GM21723 (cell line): ENCODE measurements around the gene MBOAT2.
"Not testable (repeated sequence)": the region's sequence is repeated elsewhere in the genome, so short reads cannot be mapped to it uniquely, and the experiment has no call there.

Experiments
- ATAC-seq: cut with Tn5 transposase; IDR thresholded peaks from one replicate; pipeline ENCODE4 v1.9.1; 2021; ENCODE audit warnings: mild to moderate bottlenecking, moderate library complexity; ENCODE audit not compliant: unreplicated experiment

Gene MBOAT2

DNA sequence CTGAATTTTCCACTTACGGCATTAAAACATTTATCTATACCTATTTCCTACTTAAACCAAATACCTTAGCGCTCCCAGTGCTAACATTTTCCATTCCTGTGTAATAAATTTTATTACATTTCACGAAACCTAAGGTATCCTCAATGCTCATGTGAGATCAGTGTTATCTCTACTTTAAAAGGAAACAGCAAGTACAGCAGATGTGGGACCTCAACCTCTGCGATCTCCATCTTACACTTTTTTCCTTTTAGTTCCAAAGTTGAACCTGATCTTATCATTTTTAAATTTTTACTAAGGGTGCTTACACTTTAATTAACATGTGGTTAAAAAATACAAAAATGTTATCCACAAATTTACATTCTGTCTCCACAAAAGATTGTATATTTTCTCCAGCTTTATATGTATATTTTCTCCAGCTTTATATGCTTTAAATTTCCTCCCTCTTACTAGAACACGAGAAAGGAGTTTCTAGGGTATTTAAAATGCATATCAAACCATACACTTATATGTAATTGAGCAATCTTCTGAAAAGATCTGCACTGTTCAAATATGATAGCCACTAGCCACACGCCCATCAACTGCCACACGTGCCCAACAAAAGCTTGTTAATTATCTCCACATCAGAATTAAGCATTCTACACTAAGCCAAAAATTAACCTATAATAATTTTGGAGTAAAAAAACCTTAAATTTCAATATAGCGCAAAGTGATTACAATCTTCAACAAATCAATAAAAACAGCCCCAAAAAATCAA lies 38.1 kb downstream of the MBOAT2 start:
- no peak for ATAC-seq

DNA sequence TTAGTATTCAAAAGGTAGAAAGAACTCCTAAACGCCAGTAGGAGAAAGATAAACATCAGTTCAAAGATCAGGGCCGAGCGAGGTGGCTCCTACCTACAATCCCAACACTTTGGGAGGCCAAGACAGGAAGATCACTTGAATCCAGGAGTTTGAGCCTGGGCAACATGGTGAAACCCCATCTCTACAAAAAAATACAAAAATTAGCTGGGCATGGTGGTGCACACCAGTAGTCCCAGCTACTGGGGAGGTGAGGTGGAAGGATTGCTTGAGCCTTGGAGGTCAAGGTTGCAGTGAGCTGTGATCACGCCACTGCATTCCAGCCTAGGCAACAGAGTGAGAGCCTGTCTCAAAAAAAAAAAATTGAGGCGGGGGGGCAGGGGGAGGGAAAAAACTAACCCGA lies 40.6 kb downstream of the MBOAT2 start:
- no peak for ATAC-seq

DNA sequence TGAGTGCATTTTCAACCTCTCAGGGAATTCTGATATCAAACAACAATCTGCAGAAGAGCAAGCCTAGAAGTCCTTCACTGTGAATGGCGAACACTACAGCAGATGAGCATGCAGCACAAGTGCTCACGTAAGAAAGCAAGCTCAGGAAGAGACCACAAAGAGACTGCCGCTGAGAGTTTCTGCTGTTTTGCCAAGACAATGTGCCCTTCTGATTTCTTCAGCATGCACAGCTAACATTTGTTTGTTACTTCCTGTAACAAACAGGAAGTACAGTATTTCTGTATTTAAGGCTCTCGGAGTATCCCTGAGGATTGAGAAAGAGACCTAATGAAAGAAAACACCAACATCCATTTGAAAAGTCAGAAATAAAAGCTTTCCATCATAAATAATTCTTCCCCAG lies 45.9 kb downstream of the MBOAT2 start:
- ATAC-seq = no peak

DNA sequence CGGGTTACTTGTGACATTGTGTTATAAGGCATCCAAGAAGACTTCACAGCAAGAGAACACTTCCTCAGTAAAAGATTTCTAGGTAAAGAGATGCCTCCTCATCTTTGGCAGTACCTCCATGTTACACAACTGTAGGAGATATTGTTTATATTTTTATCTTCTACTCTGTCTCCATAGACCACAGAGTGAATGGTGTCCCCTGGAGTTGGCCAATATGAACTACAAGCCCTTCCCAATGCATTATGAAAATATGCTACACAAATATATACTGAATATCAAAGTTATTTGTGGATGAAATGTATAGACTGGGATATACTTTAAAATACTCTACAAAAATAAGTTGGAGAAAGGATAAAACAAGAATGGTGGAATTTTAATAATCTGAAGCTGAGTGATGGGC lies 46.7 kb downstream of the MBOAT2 start:
- no peak for ATAC-seq

DNA sequence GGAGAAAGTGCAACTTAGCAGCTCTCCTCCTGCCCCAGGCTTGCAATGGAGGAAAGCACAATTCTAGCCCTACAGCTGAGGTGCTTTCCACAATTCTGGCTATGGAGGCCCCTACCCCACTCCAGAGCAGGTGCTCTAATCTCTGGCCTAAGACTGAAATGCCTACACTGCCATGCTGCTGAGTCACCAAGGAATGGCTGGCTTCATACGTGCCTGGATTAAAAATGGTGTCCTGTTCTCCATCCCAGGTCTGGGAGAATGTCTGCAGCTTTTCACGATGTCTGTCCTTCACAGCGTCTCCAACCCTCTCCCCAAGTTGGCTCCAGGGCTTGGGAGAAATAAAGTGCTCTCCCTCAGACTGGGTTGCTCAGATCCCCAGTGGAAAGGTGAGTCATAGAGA lies 48.5 kb downstream of the MBOAT2 start:
- no peak for ATAC-seq

DNA sequence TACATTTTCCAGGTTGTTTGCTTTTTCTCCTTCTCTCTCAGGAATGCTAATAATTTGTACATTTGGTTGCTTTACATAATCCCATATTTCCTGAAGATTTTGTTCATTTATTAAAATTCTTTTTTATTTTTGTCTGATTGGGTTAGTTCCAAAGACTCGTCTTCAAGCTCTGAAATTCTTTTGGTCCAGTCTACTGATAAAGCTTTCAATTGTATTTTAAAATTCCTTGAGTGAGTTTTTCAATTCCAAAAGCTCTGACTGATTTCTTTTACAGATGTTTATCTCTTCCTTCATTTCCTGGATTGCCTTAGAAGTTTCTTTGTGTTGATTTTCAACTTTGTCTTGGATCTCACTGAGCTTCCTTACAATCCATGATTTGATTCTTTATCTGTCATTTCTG lies 50.0 kb downstream of the MBOAT2 start:
- ATAC-seq = no peak

DNA sequence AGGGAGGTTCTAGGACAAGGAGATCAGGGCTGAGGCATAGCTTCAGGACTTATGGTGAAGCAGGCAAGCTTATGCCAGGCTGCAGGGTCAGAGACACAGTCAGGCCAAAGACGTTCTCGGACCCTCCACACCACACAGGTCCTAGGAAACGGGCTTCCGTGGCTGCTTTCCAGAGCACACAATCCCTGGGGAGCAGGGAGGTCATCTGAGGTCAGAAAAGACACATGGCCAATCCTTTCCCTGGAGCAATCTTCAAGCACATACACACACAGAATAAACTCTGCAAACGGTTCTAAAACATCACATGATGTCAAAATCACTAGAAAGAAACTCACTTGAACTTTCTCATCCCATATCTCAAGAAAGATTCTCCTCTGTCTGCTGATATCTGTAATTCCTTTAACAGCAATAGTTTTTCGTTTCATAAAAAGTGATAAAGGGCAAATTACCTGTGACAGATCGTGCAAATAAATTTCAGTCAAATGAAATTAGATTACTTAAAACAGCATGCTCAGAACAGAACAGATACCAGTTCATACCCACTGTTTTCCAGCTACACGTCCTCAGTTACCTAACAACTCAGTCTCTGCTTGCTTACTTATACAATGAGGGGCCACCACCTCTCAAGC lies 63.9 kb downstream of the MBOAT2 start:
- ATAC-seq = no peak

DNA sequence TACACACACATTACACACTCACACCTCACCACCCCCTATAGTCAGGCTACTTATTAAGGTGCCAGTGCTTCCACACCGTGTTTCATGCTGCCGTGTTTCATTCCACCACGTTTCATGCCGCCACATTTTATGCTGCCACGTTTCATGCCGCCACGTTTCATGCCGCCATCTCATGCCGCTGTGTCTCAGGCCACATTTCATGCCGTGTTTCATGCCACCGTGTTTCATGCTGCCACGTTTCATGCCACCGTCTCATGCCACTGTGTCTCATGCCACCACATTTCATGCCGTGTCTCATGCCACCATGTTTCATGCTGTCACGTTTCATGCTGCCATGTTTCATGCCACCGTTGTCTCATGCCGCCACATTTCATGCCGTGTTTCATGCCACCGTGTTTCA lies 65.1 kb downstream of the MBOAT2 start:
- no peak for ATAC-seq

DNA sequence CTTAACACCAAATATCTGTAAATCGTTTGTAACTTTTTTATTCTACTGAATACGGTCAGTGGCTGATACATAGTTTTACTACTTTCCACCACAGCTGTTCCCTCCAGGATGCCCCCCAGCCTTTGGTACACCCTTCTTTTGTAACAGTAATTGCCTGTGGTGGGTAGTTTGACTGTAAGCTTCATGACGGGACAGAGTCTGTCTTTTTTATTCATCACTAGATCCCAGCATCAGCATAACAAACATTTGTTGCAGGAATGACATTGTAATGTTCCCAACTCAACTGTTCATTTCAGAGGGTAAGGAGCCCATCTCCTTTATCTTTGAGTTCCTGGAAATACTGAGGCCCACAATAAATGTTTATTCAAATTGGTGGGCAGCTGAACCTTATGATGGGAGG lies 67.5 kb downstream of the MBOAT2 start:
- no peak for ATAC-seq

DNA sequence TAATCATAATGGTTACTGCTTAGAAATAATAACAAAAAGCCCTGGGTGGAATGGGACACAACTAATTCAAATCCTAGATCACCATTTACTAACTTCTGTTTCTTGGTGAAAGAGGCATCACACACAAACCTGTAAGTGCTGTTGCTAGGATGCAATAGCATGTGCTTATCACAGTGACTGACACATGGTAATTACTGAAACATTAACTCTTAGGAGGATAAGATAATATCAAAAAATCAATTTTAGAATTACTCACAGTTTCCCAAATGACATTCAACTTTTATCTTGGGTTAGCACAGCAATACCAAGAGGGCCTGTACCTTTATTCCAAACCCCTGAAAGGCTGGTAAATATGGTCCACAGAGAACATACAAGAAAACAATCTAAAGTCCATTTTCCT lies 69.1 kb downstream of the MBOAT2 start:
- ATAC-seq = no peak

DNA sequence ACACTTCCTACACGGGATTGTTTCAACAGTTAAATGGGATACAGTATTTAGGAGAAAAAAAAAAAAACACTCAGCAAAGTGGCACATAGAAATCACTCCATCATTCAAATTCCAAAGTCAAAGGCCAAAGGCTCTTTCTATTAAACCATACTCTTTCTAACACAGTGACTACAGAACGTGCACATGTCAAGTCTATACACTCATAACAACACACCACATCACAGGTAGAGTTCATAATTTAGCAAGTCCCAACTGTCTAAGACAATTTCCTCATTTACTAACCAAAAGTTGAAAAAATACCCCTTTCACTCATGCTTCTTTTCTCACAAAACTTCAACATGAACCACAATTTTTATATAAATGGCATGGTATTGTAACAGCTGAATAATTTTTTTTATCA lies 70.8 kb downstream of the MBOAT2 start:
- ATAC-seq = no peak

DNA sequence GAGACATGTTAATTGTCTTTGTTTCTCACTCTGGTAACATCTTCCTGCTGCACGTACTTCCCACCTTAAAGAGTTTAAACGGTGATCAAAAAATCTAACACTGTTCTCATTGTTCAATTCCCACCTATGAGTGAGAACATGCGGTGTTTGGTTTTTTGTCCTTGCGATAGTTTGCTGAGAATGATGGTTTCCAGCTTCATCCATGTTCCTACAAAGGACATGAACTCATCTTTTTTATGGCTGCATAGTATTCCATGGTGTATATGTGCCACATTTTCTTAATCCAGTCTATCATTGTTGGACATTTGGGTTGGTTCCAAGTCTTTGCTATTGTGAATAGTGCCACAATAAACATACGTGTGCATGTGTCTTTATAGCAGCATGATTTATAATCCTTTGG lies 73.3 kb downstream of the MBOAT2 start:
- ATAC-seq = not testable (repeated sequence)

DNA sequence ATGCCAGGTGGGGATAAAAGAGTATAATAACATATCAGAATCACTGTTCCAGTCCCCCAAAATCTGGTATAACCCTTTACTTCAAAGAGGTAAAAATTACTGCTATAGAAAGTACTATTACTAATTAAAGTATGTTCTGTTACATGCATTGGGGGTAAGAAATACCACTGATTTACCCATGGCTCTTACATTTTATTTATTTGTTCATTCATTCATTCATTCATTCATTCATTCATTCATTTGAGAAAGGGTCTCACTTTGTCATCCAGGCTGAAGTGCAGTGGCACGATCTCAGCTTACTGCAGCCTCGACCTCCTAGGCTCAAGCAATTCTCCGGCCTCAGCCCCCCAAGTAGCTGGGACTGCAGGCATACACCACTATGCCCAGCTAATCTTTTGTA lies 74.4 kb downstream of the MBOAT2 start:
- ATAC-seq = no peak

DNA sequence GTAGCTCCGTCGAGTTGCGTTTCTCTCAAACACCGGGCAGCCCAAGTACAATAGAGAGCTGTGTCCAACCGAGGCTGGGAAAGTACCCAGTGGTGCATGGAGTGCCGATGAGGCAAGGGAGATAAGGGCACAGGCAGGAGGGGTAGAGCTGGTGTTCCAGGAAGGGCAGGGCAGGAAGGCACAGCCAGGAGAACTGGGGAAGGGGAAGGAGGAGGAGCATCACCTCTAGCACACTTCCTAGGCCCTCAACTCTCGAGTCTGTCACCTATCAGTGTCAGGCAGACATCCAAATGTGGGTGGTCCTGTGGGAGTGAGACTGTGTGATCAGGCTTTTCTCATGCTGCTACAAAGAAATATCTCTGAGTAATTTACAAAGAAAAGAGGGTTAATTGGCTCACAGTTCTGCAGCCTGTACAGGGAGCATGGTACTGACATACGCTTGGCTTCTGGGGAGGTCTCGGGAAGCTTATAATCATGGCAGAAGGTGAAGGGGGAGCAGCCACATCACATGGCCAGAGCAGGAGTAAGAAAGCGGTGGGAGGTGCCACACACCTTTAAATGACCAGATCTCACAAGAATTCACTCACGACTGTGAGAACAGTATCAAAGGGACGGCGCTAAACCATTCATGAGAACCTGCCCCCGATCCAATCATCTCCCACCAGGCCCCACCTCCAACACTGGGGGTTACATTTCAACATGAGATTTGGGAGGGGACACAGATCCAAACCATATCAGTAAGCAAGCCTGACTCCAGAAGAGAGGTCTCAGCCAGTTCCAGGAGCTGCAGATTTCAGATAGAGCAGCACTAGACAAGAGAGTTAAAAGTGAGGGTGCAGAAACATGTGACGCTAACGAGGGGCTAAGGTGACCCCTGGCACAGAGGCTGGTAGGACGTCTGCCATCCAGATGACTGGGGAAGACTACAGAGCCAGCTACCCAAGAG lies 75.7 kb downstream of the MBOAT2 start:
- no peak for ATAC-seq

DNA sequence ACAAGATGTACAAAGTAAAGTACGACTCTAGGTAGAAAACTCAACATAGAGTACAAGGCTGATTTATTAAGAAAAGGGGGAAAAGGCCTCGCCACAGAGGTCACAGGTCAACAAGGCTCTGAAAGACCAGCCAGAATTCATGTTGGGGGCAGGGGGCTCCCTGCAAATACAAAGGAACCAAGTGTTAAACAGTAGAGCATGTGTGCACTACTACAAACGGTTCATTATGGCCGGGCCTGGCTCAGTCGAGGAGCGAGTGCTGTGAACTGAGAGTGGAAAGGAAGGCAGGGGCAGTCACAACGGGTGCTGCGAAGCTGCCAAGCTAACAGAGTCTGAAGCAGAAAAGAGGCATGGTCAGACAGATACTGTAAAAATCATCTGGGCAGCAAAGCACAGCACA lies 77.1 kb downstream of the MBOAT2 start:
- ATAC-seq = no peak

DNA sequence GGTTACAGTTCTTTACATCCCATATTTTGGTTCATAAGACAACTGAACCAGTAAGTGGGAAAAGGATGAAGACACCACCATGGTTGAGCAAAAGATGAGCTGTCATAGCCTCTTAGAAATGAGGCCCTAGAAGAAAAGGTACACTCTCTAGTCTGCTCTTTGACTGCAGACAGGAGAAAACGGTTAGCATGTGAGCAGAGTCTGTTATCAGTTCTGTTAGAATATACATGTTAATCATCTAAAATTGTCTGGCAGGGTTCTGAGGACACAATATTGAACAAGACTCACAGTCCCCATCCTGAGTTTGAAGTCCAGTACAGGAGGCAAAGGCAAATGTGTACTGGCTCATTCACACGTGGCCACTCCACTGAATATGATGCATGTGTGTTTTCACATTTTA lies 78.1 kb downstream of the MBOAT2 start:
- no peak for ATAC-seq

DNA sequence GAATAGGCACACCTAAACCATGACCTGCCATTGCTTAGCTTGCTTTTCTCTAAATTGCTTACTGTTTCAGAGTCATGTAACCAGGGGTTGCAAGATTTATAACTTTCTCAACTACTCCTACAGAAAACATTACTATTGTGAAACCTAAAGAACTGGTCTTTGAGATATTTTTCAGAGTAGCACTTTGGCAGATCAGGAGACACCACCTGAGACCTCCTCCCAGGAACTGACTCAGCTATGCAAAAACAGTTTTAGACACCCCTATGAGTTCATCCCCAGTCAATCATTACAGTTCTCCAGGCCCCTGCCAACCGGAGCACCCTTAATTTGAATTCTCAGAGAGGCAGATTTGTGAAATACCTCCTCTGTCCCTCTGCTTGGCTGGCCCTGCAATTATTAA lies 80.3 kb downstream of the MBOAT2 start:
- ATAC-seq = no peak

DNA sequence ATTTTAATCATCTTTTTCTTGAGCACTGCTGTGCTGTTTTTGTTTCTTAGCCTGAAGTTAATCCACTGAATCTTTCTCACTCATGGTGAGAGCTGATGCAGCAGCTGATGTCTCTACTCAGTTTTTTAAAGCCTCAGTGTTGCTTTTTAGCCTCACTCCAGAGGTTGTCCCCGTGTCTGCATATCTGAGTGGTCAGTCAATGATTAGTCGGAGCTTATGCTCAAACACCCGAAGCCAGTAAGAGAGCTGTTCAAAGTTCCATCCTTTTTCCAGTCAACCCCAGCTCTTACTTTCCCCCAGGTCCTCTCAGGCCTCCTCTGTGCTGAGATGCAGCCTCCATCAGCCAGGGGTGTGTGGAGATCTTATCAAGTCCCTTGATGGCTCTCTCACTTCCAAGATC lies 81.1 kb downstream of the MBOAT2 start:
- no peak for ATAC-seq

DNA sequence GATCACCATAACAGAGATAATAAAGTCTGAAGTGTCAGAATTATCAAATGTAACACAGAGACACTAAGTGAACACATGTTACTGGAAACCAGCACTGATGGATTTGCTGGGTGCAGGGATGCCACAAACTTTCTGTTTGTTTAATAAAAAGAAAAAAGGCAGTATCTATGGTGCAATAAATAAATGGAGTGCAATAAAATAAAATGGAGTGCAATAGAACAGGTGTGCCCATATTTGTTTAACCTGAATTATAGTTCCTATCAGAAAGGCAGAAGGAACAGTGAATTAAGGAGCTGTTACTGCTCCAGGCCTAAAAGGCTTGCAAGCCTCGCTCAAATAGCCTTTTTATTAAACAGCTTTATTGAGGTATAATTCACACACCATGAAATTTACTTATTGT lies 85.1 kb downstream of the MBOAT2 start:
- no peak for ATAC-seq

DNA sequence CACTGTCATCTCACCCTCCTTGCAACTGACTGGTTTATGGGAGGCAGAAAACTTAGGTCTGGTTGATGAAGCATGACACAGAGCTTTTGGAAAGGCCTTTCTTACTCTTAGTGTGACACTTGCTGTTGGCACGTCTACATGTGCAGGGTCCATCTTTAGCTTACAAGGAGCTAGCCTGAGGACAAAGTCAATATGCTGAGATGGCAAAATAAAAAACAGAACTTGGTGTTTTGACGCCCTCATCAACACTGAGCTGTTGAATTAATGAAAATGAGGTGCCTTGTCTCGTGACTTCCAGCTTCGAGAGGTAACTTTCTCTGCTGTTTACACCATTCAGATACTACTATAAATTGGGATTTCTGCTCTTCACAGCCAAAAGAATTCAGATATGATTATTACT lies 87.5 kb downstream of the MBOAT2 start:
- ATAC-seq = no peak

DNA sequence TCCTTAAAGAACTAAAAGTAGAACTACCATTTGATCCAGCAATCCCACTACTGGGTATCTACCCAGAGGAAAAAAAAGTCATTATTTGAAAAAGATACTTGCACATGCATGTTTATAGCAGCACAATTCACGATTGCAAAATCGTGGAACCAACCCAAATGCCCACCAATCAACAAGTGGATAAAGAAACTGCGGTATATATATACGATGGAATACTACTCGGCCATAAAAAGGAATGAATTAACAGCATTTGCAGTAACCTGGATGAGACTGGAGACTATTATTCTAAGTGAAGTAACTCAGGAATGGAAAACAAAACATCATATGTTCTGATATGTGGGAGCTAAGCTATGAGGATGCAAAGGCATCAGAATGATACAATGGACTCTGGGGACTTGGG lies 89.7 kb downstream of the MBOAT2 start:
- ATAC-seq = not testable (repeated sequence)

DNA sequence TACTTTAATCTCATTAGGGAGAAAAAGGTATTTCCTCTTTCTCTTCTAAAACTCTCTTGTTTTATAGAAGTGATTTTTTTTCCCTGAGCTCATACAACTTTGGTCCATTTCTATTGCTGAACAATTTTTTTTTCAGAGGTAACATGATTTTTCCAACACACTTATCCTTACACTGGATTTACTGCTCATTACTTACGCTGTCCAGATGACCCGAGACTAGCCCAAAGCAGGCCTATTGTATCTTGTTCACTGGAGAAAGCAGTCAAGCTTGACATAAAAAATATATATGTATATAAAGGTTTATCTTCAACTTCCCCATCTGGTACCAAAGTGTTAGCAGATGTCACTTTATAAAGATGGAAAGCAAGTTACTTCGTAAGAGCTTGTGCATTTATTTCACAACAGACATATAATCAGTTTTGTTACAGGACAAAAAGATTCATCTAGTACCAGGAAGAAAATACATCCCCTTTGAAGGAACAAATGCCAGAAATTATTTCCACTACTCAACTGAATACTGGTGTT lies 95.7 kb downstream of the MBOAT2 start:
- no peak for ATAC-seq
